PC-3 (cell line): Measurements from ENCODE around the gene ABAT. TPM values are rescaled to one million over a fixed set of nuclear protein-coding genes. Genes with fewer than 3 reads are reported as not detected.
A peak's percentile ranks its signal among the peaks of the same experiment; 100 is the strongest.

ENCODE experiments used
- ATAC-seq: fragments of 200-7000 bp; cut with Tn5 transposase; 2 replicates; pipeline ENCODE4 v1.9.1; 2020; ENCODE audit warnings: mild to moderate bottlenecking, moderate library complexity
- BruUV-seq: library from RNA; stranded (reverse); fragments of 400-500 nt; replicated peaks from 2 replicates; lab custom pipeline; 2021; lab: Mats Ljungman, UMichigan
- CTCF ChIA-PET: fragments of 300-600 bp; sonication (Branson Sonifier 250); formaldehyde crosslinking; loops from one replicate; lab custom pipeline; 2022; ENCODE audit warnings: antibody characterized with exemption; lab: Charles Lee
- POLR2A ChIA-PET: fragments of 300-600 bp; sonication (Branson Sonifier 250); formaldehyde crosslinking; loops from one replicate; lab custom pipeline; 2022; ENCODE audit warnings: antibody characterized with exemption; ENCODE audit not compliant: unreplicated experiment; lab: Charles Lee
- DNase-seq: peaks from one replicate; pipeline ENCODE4 v3.0.0-alpha.2; 2015
- H2AFZ ChIP-seq: fragments of 300-600 bp; sonication (generic); 2 replicates; pipeline ENCODE4 v1.6.0; 2016; ENCODE audit warnings: antibody characterized with exemption, low read length
- H3F3A ChIP-seq: fragments of 300-600 bp; sonication (generic); one replicate; pipeline ENCODE4 v1.6.0; 2017; ENCODE audit warnings: antibody characterized with exemption, low read length, control low read depth, mild to moderate bottlenecking; ENCODE audit not compliant: unreplicated experiment
- H3K27ac ChIP-seq: fragments of 300-600 bp; sonication (generic); 2 replicates; pipeline ENCODE4 v1.5.1; 2016; ENCODE audit warnings: mild to moderate bottlenecking, low read length
- H3K27me3 ChIP-seq: fragments of 300-600 bp; sonication (generic); 2 replicates; pipeline ENCODE4 v1.6.1; 2016; ENCODE audit warnings: low read length, mixed read lengths
- H3K36me3 ChIP-seq: fragments of 300-600 bp; sonication (generic); 2 replicates; pipeline ENCODE4 v1.6.1; 2016; ENCODE audit warnings: low read depth, mixed run types, low read length, mixed read lengths
- H3K4me1 ChIP-seq: fragments of 300-600 bp; sonication (generic); 2 replicates; pipeline ENCODE4 v1.5.1; 2016; ENCODE audit warnings: low read length; ENCODE audit not compliant: insufficient read depth
- H3K4me2 ChIP-seq: fragments of 300-600 bp; sonication (generic); 2 replicates; pipeline ENCODE4 v1.6.0; 2016; ENCODE audit warnings: low read length
- H3K4me3 ChIP-seq: fragments of 300-600 bp; sonication (generic); 2 replicates; pipeline ENCODE4 v1.5.1; 2016; ENCODE audit warnings: mild to moderate bottlenecking, low read length, mixed read lengths
- H3K79me2 ChIP-seq: fragments of 300-600 bp; sonication (generic); 2 replicates; pipeline ENCODE4 v1.6.1; 2017; ENCODE audit warnings: low read length, mixed read lengths
- H3K9ac ChIP-seq: fragments of 300-600 bp; sonication (generic); 2 replicates; pipeline ENCODE4 v1.6.0; 2016; ENCODE audit warnings: mild to moderate bottlenecking, low read length
- H3K9me2 ChIP-seq: fragments of 300-600 bp; sonication (generic); replicated peaks from 2 replicates; pipeline ENCODE4 v1.6.1; 2016; ENCODE audit warnings: mixed run types, low read length, mixed read lengths
- H3K9me3 ChIP-seq: fragments of 300-600 bp; sonication (generic); 2 replicates; pipeline ENCODE4 v1.6.1; 2016; ENCODE audit warnings: low read length, mixed read lengths
- H4K20me1 ChIP-seq: fragments of 300-600 bp; sonication (generic); 2 replicates; pipeline ENCODE4 v1.6.1; 2016; ENCODE audit warnings: low read length, mixed read lengths
- EZH2 ChIP-seq: fragments of 300-600 bp; sonication (generic); IDR thresholded peaks from one replicate; pipeline ENCODE4 v1.6.1; 2017; ENCODE audit warnings: antibody characterized with exemption, mild to moderate bottlenecking, low read length; ENCODE audit not compliant: unreplicated experiment
- EZH2phosphoT487 ChIP-seq: fragments of 300-600 bp; sonication (generic); IDR thresholded peaks from 2 replicates; pipeline ENCODE4 v1.6.1; 2018; ENCODE audit warnings: mild to moderate bottlenecking, antibody characterized with exemption, low read length, borderline replicate concordance
- intact Hi-C: fragments of 100-400 bp; cut with micrococcal nuclease; formaldehyde crosslinking; loops from 2 replicates; pipeline ENCODE4 v1.9.0; 2023
- total RNA-seq: library from RNA; depleted of rRNA; stranded (reverse); fragments of >200 nt; gene quantifications from 2 replicates; pipeline ENCODE4 v1.2.3, GENCODE V29; 2014
- TF ChIP-seq, protein P1 (sequence below): fragments of 300-600 bp; sonication (generic); conservative IDR thresholded peaks from 2 replicates; pipeline ENCODE4 v1.5.1; 2017; ENCODE audit warnings: antibody characterized with exemption, low read depth, mild to moderate bottlenecking, low read length

ABAT gene
- total RNA-seq, 1 experiment from 2014 or later: 0.95 TPM

DNA sequence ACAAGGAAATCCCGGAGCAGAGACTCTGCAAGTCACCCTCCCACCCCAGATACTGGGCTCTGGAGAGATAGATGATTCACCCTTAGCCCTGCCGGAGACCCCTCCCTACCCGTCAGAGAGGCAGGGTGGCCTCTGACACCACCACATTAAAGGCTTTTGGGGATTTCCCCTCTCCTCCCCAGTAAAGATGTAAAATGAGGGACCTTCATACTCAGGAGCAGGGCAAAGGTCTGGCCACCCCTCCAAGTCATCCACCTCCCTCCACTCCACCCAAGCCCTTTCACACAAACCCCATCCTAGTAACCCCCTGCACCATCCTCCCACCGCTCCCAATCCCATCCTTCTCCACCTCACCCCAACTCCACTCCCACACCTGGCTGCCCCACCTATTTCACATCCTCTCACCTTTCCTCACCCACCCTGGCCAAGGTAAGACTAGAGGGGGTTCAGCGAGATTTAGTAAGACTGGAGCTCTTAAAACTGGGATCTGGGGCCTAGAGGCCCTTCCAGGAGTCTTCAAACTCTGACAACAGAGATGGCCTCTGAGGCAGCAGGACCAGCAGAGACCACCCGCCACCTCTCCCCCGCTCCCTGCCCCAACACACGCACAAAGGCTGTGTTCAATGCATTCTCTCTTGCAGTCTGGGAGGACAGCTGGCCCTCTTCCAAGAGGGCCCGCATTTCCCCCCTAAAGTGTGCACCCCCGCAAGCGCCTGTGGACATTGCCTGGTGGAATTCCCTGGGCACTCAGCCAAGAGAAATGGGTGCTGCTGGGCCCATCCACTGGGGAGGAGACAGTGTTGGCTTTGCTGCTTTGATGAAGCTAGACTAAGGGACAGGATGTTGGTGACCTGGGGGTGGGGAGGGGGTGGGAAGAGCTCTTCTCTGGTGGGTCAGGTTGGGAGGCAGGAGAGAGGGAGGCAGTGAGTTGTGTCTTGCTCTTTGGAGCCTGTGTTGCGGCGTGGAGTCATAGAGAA lies 1.1 kb downstream of the ABAT start:
- ATAC-seq (no peak), DNase-seq (no peak)
- Histone ChIP-seq H3K4me3 (peak overlapping the region; percentile 69; the same call in 1 of the 2 replicates), H3K9me2 (no peaks in the 10 kb centered on the region), H3K4me2 (peak overlapping the region; percentile 86), H3K27me3 (no peaks in the 10 kb centered on the region), H3K79me2 (no peaks in the 10 kb centered on the region), H3K4me1 (peaks cover 30% of the 10 kb centered on the region), H3K9ac (no peak overlapping the region), H3F3A (peaks cover 4% of the 10 kb centered on the region), H3K27ac (no peak overlapping the region), H3K36me3 (no peaks in the 10 kb centered on the region), H3K9me3 (no peaks in the 10 kb centered on the region), H2AFZ (no peak overlapping the region), H4K20me1 (no peaks in the 10 kb centered on the region)
- CTCF ChIA-PET: no interaction called here
- POLR2A ChIA-PET: no interaction called here
- BruUV-seq: no TSS peak
- intact Hi-C loops: no loop called here
- TF ChIP-seq EZH2: no peak
- TF ChIP-seq EZH2phosphoT487: no peak
- TF ChIP-seq, protein P1, sequence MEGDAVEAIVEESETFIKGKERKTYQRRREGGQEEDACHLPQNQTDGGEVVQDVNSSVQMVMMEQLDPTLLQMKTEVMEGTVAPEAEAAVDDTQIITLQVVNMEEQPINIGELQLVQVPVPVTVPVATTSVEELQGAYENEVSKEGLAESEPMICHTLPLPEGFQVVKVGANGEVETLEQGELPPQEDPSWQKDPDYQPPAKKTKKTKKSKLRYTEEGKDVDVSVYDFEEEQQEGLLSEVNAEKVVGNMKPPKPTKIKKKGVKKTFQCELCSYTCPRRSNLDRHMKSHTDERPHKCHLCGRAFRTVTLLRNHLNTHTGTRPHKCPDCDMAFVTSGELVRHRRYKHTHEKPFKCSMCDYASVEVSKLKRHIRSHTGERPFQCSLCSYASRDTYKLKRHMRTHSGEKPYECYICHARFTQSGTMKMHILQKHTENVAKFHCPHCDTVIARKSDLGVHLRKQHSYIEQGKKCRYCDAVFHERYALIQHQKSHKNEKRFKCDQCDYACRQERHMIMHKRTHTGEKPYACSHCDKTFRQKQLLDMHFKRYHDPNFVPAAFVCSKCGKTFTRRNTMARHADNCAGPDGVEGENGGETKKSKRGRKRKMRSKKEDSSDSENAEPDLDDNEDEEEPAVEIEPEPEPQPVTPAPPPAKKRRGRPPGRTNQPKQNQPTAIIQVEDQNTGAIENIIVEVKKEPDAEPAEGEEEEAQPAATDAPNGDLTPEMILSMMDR: no peak

DNA sequence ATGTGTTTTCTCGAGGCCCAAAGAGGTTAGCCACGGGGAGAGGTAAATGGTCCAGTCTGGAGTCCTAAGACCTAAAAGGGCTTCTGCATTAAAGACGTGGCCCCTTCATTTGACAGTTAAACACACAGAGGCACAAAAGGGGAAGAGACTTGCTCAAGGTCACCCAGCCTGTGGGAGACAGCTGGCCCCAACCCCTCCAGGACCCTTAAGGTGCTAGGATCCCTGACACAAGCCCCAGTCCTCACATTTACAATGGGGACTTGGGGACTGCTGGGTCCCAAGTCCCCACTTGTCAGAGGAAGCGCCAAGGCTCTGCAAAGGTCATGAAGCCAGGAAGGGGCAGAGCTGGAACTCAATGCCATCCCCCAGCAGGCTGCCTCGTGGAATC lies 1.7 kb downstream of the ABAT start:
- no peak for DNase-seq
- Histone ChIP-seq H3K9me3 (no peaks in the 10 kb centered on the region), H3K4me3 (no peak overlapping the region), H3K36me3 (no peaks in the 10 kb centered on the region), H3K27me3 (no peaks in the 10 kb centered on the region), H3K79me2 (no peaks in the 10 kb centered on the region), H3K9me2 (no peaks in the 10 kb centered on the region), H3K27ac (no peak overlapping the region), H3F3A (peaks cover 4% of the 10 kb centered on the region), H3K4me1 (peaks cover 30% of the 10 kb centered on the region), H4K20me1 (no peaks in the 10 kb centered on the region), H2AFZ (no peak overlapping the region), H3K4me2 (no peak overlapping the region), H3K9ac (no peak overlapping the region)
- ChIA-PET CTCF (no interaction called here), POLR2A (no interaction called here)
- TF ChIP-seq, protein P1: no peak
- no TSS peak for BruUV-seq
- ATAC-seq: no peak
- intact Hi-C loops: no loop called here

DNA sequence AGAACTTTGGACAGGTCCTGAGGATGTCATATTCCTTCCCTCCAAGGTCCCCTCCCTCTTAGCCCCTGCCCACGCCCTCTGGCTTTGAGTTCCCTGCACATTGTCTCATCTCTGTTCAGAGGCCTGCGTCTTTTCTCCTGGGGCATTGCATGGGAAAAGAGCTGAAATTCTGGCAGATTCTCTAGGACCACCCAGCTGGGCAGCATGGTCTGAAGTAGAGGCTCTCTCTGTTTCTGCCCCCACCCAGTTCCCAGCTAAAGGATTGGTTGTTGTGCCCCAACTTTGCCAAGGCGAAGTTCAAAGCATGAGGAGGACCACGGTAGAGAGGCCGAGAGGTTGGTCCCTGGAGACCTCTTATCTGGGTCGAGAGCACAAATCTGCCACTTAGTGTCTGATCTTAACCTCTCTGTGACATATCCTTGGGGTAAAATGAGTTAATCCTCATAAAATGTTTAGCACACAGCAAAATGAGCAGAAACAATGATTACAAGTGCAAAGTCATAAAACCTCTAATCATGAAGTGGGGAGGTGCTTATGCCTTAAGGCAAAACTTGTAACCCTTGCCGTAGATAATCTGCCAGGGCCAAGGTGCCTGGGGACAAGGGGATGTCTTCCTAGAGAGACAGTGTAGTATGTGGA lies 2.4 kb downstream of the ABAT start:
- H3K9me3 ChIP-seq: no peaks in the 10 kb centered on the region
- POLR2A ChIA-PET: no interaction called here

More for the DNA sequence above, 2.4 kb downstream of the ABAT start:
- DNase-seq (no peak), ATAC-seq (no peak)
- intact Hi-C loops: no loop called here
- CTCF ChIA-PET: no interaction called here
- peaks cover 4% of the 10 kb centered on the region for H3F3A ChIP-seq
- peak overlapping the region; percentile 66 for H3K4me2 ChIP-seq
- H3K9me2 ChIP-seq: no peaks in the 10 kb centered on the region
- no peaks in the 10 kb centered on the region for H4K20me1 ChIP-seq
- no peak overlapping the region for H2AFZ ChIP-seq
- no peak overlapping the region for H3K27ac ChIP-seq
- H3K9ac ChIP-seq: no peak overlapping the region
- H3K4me3 ChIP-seq: no peak overlapping the region
- H3K4me1 ChIP-seq: peaks cover 30% of the 10 kb centered on the region
- H3K36me3 ChIP-seq: no peaks in the 10 kb centered on the region
- TF ChIP-seq, protein P1: no peak
- no peak for TF ChIP-seq EZH2
- no peak for TF ChIP-seq EZH2phosphoT487
- no TSS peak for BruUV-seq
- no peaks in the 10 kb centered on the region for H3K79me2 ChIP-seq
- H3K27me3 ChIP-seq: no peaks in the 10 kb centered on the region
